ENCODE results near the gene RAP1B.
A peak's percentile ranks its signal among the peaks of the same experiment; 100 is the strongest.
"Not testable (repeated sequence)": the region's sequence is repeated elsewhere in the genome, so short reads cannot be mapped to it uniquely, and the experiment has no call there.

Gene RAP1B

DNA sequence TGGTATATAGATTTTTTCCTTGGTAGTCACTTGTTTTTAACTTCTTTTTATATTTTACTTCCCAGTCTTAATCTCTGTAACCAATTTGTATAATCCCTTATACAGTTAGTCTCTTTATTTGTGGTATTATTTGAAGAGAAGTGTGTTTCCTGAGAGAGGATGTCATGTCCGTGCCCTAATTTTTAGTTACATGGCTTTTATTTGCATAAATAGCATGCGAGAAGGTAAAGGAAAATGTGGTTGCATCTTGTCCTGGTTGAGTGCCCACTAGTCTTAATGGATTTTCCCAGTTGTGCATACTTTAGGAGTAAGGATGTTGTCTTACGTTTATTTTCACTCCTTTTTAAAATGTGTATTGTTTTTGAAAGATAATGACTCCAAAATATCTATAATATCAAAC is 27.5 kb downstream of the RAP1B start:
- DNase-seq: no peak

DNA sequence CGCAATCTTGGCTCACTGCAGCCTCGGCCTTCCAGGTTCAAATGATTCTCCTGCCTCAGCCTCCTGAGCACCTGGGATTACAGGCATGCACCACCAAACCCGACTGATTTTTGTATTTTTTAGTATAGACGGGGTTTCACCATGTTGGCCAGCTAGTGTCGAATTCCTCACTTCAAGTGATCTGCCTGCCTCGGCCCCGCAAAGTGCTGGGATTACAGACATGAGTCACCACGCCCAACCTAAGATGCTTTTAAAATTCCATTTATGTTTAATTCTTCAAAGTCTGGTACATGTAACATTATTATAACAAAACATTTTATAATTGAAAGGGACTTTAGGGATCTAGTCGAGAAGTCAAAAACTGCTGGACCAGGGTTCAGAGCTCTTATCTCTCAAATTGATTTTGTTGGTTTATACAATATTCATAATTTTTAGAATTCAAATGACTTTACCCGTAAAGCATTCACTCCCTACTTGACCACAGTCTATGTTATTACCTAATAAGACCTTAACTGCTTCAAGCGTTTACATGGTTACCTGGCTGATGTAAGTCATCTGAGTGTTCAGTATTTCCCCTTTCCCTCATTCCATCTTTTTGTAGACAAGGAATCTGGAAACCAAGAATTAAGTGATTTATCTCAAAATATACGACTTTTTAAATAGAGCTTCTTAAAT is 28.2 kb downstream of the RAP1B start:
- no peak for DNase-seq

DNA sequence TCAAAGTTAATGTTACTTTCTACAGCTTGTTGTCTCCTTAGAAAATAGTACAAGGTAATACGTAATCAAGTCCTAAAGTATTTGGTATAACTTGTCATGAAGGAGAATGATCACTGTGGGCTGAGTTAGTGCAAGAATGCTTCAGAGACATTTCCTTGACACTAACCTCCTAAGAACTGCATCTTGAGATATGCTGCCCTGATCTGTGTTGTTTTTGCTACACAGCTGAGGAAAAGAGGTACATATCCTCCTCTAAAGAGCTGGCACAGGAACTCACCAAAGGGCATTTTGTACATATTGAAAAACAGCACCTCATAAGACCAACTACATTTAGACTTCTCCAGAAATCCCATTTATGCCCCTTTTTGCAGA is 28.7 kb downstream of the RAP1B start:
- no peak for DNase-seq

DNA sequence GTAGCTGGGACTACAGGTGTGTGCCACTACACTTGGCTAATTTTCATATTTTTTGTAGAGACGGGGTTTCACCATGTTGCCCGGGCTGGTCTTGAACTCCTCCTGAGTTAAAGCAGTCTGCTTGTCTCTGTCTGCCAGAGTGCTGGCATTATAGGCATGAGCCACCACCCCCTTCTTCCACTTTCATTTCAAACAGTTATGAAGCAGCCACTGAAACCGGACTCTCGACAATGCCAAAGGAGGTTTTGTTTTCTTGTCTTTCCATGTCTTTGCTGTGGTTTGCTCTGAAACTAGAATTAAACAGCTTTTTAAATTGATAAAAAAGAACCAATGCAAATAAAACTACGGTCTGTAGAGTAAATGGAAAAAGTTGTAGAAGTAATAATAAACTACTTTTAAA is 30.4 kb downstream of the RAP1B start:
- DNase-seq: peak; percentile 14

DNA sequence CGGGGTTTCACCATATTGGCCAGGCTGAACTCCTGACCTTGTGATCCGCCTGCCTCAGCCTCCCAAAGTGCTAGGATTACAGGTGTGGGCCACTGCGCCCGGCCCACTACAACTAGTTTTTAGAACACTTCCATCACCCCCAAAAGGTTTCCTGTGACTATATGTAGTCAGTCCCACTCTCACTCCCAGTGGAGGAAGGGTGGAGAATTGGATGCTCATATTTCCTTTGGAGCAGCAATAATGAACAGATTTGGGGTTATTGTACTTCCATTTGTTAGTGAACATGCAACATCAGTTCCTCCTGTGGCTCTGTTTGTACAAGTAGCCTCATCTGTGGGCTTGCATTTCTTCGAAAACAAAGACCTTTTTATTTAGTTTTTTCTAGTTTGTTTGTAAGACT is 35.8 kb downstream of the RAP1B start:
- no peak for DNase-seq

DNA sequence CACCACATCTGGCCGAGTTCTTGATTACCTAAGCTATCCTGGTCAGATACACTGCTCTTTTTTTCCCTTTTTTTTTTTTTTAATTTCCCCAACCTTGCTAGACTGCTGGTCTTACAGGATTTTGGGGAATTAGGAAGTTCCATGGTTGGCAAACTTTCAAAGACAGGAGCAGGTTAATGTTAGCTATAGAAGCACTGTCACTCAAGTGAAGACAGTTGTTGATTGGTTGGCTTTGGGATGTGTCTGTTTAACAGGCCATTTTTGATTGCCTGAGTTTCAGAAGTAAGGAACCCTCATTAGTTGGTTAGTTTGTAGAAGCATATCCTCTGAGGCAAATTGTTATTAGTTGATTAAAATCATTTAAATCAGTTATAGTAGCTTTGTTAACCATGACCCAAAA is 36.8 kb downstream of the RAP1B start:
- no peak for DNase-seq

DNA sequence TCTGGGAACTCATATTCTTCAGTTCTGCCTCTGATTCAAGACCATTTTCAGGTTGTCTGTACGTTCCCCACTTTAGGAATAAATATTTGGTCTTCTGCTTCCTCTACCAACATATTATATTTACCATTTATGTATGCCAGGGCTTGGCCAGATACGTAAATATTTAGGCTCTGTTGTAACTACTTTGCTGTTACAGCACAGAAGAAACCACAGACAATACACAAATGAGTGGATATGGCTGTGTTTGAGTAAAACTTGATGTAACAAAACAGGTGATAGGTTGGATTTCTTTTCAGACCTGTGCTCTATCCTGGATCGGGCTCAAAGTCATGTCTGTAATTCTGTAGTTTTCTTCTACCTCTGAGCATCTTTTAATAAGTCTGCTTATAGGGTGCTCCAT is 37.5 kb downstream of the RAP1B start:
- no peak for DNase-seq

DNA sequence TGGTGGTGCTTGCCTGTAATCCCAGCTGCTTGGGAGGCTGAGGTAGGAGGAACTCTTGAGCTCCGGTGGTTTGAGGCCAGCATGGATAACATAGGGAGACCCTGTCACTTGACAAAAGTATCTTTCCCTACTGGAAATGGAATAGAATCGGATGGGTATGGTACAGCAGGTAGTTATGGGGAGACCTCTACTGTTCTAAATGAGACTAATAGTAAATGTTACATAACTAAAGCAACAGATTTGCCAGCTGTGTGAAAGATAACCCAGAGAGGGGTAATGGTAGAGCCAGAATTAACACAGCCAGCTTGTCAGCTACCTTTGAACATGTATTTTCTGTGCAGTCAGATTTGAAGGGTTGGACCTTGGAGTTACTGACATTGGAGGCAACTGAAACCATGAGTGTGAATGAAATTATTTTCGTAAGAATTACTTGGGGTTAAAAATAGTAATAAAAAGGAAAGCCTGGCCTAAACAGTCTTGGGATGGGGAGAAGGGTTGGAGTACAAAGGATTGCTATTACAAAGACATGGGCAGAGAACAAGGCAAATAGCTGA is 54.4 kb downstream of the RAP1B start:
- DNase-seq: no peak

DNA sequence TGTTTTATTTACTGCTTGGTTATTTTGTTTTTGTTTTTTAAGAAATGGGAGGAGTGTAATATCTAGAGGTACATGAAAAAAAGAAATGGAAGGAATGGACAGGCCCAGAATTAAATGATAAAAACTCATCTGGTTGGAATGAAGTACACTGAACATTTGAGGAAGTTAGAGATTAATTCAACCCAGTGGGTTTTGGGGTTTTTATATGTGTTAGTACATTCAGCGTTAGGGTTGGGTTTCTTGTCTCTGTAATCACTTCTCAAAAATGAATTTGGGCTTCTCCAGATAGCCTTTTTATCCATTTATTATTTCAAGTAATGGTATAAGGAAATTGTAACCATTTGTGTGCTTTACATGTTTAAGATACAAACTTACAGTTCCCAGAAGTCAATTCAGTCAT is 56.6 kb downstream of the RAP1B start:
- no peak for DNase-seq

DNA sequence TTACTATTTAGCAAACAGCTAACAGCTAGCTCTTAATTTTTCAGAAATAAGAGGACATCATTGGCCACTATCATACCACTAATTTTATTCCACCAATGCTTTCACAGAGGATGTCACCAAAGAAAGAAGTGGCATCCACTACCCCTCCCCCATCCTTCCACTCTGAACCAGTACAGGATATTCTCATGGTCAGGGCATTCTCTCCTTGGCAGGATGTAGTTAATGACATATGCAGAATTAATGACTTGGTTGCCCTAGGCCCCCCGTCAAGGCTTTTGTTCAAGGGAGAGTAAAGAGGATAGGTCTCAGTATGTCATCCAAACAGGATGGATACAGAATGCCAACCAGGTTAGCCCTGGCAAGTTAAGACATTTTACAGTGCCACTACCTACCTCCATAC is 57.2 kb downstream of the RAP1B start:
- DNase-seq: no peak

DNA sequence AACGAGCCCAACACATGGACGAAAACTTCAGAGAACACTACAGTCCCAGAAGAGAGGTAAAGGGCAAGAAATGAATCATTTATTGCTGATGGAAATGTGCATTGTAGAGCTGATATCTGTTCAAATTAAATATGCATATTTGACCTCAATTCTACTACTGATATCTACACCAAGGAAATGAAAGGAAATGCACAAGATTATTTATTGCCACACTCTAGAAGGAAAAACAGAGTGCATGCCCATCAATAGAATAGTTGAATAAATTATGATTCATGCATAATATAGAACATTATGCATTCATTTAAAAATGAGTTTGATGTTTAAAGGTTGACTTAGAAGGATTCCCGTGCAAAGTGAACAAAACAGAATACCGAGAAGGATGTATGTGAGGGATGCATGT is 60.5 kb downstream of the RAP1B start:
- no peak for DNase-seq

DNA sequence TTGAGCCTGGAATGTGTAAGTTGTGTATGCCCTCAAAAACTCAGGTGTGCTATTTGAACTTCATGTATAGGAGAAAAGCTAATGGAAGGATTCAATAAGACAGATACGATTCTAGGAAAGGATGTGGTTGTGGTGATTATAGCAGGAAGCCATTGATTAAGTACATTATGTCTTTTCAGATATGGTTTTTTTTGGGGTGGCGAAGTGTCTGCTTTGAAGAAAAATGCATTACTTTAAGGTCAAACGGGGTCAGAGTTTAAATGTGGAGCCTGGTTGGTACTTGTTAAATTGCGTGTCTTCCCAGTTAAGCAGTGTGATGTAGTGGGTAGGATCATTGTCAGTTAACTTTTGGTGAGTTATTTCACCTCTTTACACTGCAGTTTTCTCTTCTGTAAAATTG is 63.1 kb downstream of the RAP1B start:
- DNase-seq: no peak

DNA sequence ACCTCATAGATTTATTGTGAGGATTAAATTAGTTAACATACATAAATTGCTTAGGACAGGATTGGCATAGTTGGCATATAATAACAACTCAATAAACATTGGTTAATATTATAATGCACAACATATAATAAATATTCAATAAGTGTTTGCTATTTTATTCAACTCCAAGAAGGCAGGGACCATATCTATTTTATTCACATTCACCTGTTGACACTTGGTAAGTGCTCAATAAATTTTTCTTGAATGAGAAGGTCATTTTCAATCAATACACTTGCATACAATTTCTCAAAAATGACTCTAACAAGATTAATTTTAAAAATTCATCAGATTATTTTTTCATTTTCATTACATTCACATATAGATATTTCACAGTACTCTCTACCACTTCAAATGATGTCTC is 63.7 kb downstream of the RAP1B start:
- no peak for DNase-seq

DNA sequence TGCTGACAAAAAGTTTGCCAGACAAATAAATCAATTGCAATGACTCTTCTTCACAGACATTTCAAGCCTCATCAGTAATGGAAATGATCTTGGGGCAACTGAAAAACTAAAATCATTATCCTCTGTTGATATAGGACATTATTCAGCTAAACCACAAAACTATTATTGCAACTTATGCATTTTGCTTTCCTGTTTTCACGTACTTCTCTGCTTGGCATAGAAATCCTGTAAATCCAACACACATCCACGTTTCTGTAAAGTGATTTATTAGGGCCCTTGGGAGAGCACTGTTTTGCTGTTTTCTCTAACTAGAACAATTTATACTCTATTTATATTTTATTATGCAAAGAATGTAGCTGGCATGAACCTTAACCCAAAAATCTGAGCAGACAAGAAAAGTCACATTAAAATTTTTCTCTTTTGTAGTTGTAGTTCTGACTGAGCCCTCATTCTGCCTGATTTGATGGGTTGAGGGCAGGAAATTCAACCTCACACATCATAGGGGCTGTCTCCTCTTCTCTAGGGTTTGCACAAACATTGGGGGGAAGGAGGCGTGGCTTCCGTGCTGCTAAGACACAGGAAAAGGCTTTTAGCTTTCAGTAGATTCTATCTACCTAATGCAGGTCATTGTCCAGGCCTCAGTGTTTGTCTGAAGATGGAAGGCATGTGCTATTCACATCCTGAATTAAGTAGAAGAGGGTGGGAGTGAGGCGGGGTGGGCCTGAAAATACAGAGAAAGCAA is 64.6 kb downstream of the RAP1B start:
- DNase-seq: peak; percentile 80

DNA sequence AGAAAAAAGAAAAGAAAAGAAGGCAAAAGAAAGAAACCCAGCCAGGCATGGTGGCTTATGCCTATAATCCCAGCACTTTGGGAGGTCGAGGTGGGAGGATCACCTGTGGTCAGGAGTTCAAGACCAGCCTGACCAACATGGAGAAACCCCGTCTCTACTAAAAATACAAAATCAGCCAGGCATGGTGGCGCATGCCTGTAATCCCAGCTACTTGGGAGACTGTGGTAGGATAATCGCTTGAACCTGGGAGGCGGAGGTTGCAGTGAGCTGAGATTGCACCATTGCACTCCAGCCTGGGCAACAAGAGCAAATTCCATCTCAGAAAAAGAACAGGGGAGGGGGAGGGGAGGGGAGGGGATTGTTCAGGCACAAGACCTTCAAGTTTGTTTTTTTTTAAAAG is 66.2 kb downstream of the RAP1B start:
- DNase-seq: not testable (repeated sequence)

DNA sequence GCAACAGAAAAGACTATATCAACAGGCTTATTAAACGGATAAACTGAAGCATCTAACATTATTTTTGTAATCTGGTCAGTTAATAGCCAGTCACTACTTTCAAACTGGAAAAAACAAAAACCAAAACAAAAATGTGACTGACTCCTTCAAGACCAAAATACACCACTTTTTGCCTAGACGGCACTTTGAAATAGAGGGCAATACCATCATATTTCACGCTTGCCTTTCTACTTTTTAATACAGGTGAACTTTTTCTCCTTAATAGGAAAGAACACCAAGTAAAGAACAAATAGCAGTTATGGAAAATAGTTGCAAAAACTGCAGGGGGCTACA is 75.5 kb downstream of the RAP1B start:
- no peak for DNase-seq

DNA sequence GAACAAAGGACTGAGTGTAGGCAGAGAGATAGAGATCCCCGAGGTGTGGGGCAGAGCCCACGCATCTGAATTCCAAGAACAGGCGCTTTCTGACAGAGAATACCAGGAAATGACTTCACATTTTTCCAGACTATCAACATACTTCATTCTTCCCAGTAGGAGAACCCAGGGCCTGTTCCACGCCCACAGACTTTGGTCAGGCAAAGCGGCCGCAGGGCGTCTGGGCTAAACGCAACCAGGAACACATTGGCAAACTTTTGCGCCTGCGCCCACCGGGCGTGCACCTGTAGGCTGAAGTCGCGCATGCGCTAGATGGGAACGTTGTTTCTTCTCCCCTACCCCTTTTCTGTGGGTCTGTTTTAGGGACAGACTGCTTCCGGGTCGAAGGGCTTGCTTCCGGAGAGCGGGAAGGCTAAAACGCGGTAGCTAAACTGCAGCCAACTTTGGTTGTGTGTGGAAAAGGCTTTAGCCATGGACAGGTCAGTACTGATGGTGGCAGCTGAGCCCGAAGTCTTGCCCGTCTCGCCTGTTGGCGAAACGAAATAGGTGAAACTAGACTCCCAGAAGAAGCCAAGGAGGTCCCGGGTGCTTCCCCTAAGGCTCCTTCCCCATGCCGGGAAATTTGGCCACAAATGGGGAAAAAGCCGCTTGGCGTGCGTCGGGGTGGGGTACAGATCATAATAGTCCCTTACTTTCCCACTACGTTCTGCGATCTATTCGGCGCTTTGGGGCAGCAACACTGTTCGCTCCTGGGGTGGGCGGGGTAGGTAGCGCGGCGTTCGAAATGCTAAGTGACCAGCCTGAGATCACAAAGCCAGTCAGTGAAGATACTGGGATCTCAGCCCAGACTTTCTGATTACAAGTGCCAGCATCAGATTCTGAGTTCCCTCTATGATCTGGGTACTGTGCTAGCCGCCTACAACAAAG is 76.2 kb downstream of the RAP1B start, which contains the start of gene NUP107:
TSS of gene NUP107 (plus strand) at position 384 of the 927 bp plus-strand sequence. CDS start at position 472, 88 bp downstream.
- DNase-seq: peak; percentile 97

DNA sequence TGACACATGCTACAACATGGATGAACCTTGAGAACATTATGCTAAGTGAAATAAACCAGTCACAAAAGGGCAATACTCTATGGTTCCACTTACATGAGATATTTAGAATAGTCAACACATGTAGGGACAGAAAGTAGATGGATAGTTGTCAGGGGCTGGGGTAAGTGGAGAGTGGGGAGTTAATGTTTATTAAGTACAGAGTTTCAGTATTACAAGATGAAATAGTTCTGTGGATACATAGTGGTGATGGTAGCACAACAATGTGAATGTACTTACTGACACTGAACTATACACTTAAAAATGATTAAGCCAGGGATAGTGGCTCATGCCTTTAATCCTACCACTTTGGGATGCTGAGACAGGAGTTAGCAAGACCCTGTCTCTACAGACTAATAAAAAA is 84.8 kb downstream of the RAP1B start:
- DNase-seq: no peak

DNA sequence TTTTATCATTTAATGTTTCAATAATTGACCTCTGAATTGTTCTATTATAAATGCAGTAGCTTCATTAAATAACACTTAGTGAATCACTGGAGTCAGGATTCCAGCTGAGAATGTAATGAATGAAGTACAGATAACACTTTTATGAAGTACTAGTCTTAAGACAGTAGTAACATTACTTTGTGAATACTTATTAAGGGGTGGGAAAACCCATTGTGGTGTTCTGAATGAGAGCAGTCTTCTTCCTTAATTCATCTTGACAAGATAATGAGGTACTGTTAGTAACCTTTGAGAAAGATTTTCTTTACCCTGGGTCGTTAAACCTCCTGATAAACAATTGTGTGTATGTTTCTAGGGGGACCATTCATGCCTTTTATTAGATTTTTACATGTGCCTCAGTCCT is 88.8 kb downstream of the RAP1B start:
- no peak for DNase-seq

Data from activated gamma-delta T cell treated with Interleukin-2 at 50 U/mL for 16 hours (primary cell).